ENCODE measurements around the gene C5orf24.

DNA sequence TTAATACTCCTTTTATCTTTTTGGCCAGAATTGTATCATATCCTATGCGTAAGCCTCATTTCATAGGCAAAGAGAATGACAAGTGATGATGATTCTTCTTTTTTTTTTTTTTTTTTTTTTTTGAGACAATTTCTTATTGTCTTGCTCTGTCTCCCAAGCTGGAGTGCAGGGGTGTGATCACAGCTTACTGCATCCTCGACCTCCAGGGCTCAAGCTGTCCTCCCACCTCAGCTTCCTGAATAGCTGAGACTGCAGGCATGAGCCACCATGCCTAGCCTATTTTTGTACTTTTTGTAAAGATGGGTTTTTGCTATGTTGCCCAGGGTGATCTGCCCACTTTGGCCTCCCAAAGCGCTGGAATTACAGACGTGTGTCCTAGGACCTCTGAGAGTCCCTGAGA is 41.9 kb upstream of the C5orf24 start:
- TF ChIP-seq, protein P1, sequence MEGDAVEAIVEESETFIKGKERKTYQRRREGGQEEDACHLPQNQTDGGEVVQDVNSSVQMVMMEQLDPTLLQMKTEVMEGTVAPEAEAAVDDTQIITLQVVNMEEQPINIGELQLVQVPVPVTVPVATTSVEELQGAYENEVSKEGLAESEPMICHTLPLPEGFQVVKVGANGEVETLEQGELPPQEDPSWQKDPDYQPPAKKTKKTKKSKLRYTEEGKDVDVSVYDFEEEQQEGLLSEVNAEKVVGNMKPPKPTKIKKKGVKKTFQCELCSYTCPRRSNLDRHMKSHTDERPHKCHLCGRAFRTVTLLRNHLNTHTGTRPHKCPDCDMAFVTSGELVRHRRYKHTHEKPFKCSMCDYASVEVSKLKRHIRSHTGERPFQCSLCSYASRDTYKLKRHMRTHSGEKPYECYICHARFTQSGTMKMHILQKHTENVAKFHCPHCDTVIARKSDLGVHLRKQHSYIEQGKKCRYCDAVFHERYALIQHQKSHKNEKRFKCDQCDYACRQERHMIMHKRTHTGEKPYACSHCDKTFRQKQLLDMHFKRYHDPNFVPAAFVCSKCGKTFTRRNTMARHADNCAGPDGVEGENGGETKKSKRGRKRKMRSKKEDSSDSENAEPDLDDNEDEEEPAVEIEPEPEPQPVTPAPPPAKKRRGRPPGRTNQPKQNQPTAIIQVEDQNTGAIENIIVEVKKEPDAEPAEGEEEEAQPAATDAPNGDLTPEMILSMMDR (conservative IDR thresholded peaks at IDR 0.05), result no peak
- no peak for TF ChIP-seq EZH2 (IDR thresholded peaks at IDR 0.05; ENCODE audit: low read depth)

All from PC-9 (cell line).